HG02623 (cell line): ENCODE results near the gene KCNIP1.
"Not testable (repeated sequence)": the region's sequence is repeated elsewhere in the genome, so short reads cannot be mapped to it uniquely, and the experiment has no call there.

Experiments used
- ATAC-seq: cut with Tn5 transposase; IDR thresholded peaks from one replicate; pipeline ENCODE4 v1.9.1; 2021; ENCODE audit warnings: moderate library complexity; ENCODE audit not compliant: unreplicated experiment

Gene KCNIP1

GRCh38 chr5:170533383-170533782 lies 29.6 kb downstream of the KCNIP1 start:
- no peak for ATAC-seq

GRCh38 chr5:170534177-170534576 lies 30.4 kb downstream of the KCNIP1 start:
- ATAC-seq, result no peak

- no peak for ATAC-seq
These were observed 31.1 kb downstream of the KCNIP1 start for GRCh38 chr5:170534941-170535340.

- ATAC-seq, result no peak
These were observed 32.7 kb downstream of the KCNIP1 start for GRCh38 chr5:170536525-170536924.

- ATAC-seq, result no peak
These were observed 33.8 kb downstream of the KCNIP1 start for GRCh38 chr5:170537451-170538095.

- ATAC-seq, result no peak
These were observed 34.3 kb downstream of the KCNIP1 start for GRCh38 chr5:170538096-170538465.

GRCh38 chr5:170538696-170539586 lies 35.1 kb downstream of the KCNIP1 start:
- no peak for ATAC-seq

GRCh38 chr5:170540271-170540670 lies 36.5 kb downstream of the KCNIP1 start:
- no peak for ATAC-seq

GRCh38 chr5:170541146-170541769 lies 37.4 kb downstream of the KCNIP1 start:
- no peak for ATAC-seq

GRCh38 chr5:170542691-170543293 lies 39.0 kb downstream of the KCNIP1 start:
- no peak for ATAC-seq

GRCh38 chr5:170545313-170545712 lies 41.5 kb downstream of the KCNIP1 start:
- ATAC-seq, result no peak

- ATAC-seq, result no peak
These were observed 42.0 kb downstream of the KCNIP1 start for GRCh38 chr5:170545811-170546210.

- ATAC-seq, result no peak
These were observed 42.5 kb downstream of the KCNIP1 start for GRCh38 chr5:170546282-170546681.

- not testable (repeated sequence) for ATAC-seq
These were observed 46.6 kb downstream of the KCNIP1 start for GRCh38 chr5:170550382-170550781.

- ATAC-seq, result no peak
These were observed 47.3 kb downstream of the KCNIP1 start for GRCh38 chr5:170551076-170551475.

GRCh38 chr5:170551622-170552021 lies 47.8 kb downstream of the KCNIP1 start:
- no peak for ATAC-seq

GRCh38 chr5:170552621-170553115 lies 48.8 kb downstream of the KCNIP1 start:
- ATAC-seq, result no peak

- no peak for ATAC-seq
These were observed 49.4 kb downstream of the KCNIP1 start for GRCh38 chr5:170553218-170553617.

- no peak for ATAC-seq
These were observed 50.9 kb downstream of the KCNIP1 start for GRCh38 chr5:170554521-170555267.

- no peak for ATAC-seq
These were observed 53.5 kb downstream of the KCNIP1 start for GRCh38 chr5:170557314-170557713.

- no peak for ATAC-seq
These were observed 55.5 kb downstream of the KCNIP1 start for GRCh38 chr5:170559296-170559695.
